GM20000 (cell line): Measurements from ENCODE around the gene ZNF385C.
"Not testable (repeated sequence)": the region's sequence is repeated elsewhere in the genome, so short reads cannot be mapped to it uniquely, and the experiment has no call there.

Source experiments
- DNase-seq: peaks from one replicate; pipeline ENCODE4 v3.0.0; 2012; ENCODE audit warnings: low spot score
- CTCF ChIP-seq: IDR thresholded peaks from 2 replicates; pipeline ENCODE4 v1.5.1; 2012; ENCODE audit warnings: mild to moderate bottlenecking, control low read depth; ENCODE audit errors: extremely low read depth, missing control alignments

ZNF385C gene

DNA sequence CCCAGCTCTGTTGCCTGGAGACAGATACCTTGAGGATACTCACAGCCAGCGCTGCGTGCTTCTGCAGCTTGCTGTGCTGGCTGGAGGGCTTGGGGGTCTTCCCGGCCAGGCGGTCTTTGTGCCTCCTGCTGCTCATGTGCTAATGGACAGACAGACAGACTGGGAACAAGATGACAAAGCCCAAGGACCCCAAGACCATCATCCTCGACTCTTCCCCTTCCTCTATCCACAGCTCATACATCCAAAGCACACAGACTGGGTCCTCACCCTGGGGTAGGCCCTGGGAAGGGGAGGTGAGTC lies 70.7 kb downstream of the ZNF385C start:
- DNase-seq, result peak; percentile 14
- no peak for TF ChIP-seq CTCF

- TF ChIP-seq CTCF, result no peak
- DNase-seq, result peak; percentile 18
Observed at GRCh38 chr17:42026857-42027589, 71.2 kb downstream of the ZNF385C start.

DNA sequence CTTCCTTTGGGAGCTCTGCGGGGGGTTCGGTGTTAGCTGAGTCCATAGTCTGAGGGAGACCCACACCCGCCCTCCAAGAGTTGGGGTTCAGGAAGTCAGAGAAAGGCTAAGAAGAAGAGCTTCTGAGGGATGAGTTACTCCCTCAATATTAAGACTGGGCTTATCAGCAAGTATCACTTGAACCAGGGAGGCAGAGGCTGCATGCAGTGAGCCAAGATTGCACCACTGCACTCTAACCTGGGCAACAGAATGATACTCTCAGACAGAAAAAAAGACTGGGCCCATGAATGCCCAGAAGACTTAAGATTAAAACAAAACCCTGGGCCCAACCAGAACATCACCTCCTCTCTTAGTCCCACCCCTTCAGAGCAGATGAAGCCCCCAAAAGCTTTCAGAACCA lies 72.3 kb downstream of the ZNF385C start:
- TF ChIP-seq CTCF, result no peak
- no peak for DNase-seq

DNA sequence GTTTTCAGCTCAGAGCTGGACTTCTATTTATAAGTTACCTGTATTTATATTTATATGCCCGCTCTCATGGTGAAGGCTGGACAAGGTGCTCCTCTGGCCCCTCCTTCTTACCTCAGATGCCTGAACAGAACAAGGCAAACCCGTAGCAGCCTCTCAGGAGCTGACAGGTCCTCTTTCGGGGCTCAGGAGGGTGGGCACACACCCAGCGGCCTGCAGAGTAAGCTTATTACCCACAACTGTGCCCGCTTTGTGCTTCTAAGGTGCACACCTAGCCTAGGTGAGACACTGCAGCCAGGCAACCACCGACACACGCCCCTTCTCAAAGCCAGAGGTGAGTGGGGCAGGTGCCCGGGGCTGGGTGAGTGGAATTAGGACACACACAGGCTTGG lies 73.1 kb downstream of the ZNF385C start:
- no peak for TF ChIP-seq CTCF
- no peak for DNase-seq

- no peak for TF ChIP-seq CTCF
- DNase-seq, result no peak
Observed at GRCh38 chr17:42023524-42024349, 74.5 kb downstream of the ZNF385C start.

- DNase-seq, result not testable (repeated sequence)
Observed at GRCh38 chr17:42020845-42021244, 77.4 kb downstream of the ZNF385C start.

DNA sequence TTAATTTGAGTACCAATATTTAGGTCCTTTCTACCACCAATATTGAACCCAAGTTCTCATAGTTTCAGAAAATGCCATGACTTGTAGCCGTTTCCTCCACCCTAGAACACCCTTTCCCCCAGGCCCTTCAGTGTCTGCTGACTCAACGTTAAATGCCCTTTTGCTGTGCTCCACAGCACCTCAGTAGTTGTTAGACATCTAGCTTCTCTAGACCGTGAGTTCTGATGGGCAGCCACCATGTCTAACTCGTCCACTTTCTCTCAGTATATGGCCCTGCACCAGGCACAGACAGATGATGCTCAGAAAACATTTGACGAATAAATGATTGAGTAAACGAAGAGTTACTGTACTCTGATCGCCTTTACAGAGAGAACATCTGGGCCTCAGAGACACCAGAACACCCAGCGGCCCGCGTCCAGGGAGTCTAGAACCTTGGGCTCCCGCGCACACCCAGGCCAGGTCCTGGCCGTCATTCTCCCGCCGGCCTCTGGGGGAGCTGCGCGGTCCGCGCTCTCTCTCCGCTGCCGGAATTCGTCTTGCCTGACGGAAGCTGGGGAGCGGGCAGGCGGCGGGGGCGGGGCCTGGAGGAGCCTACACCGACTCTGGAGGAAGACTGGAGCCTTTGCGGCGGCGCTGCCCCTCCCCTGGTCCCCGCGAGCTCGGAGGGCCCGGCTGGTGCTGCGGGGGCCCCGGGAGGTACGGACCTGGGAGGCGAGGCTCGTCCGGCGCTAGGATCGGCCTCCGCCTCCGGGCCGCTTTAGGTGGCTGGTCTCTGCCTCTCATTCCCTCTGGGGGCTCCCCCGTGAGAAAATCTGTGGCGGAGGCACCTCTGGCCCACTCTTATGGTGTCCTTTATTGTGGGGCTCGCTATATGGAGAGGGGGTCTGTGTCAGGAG lies 78.5 kb downstream of the ZNF385C start, which contains the start of gene NKIRAS2:
Gene NKIRAS2, plus strand, starts transcription at position 582 of the 896 bp plus-strand sequence. CDS start 1,488 bp downstream, outside the sequence.
- peak; percentile 71 for TF ChIP-seq CTCF
- peak; percentile 95 for DNase-seq
